NCI-H524 treated with DMSO at 0.1 percent for 48 hours (cell line): ENCODE results near the gene P2RX4.
"Not testable (repeated sequence)": the region's sequence is repeated elsewhere in the genome, so short reads cannot be mapped to it uniquely, and the experiment has no call there.

Experiments used
- DNase-seq: peaks from one replicate; lab custom pipeline; 2025; lab: John Stamatoyannopoulos, UW

P2RX4 gene

GRCh38 chr12:121189131-121189530 is 20.8 kb upstream of the P2RX4 start:
- DNase-seq = no peak

DNA sequence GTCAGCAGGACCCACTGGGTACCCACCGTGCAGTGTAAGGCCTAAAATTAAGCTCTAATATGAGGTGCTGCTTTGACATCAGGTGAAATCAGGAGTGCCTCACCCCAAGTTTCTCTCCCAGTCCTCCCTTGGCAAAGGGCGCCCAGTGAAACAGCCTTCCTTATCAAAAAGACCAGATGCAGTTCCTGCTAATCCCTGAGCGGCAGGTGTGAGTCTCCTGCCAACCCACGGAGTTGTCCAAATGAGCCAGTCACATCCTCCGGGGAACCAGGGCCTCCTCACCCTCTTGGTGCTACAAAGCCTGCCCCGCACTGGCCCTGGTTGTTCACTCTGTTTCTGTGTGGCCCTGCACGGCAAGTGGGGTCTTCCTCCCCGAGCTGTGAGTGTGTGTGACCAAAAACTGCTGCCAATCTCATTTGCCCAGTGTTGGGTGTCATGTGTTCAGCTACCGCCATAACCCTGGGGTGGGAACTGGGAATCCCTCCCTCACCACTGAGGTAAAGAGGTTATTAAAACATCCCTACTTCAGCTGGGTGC is 20.2 kb upstream of the P2RX4 start:
- DNase-seq = no peak

- no peak for DNase-seq
These were observed 19.4 kb upstream of the P2RX4 start for GRCh38 chr12:121190523-121191031.

- no peak for DNase-seq
These were observed 18.8 kb upstream of the P2RX4 start for GRCh38 chr12:121191151-121191550.

GRCh38 chr12:121196902-121197301 is 13.0 kb upstream of the P2RX4 start:
- DNase-seq = no peak

GRCh38 chr12:121198949-121199348 is 11.0 kb upstream of the P2RX4 start:
- DNase-seq = no peak

DNA sequence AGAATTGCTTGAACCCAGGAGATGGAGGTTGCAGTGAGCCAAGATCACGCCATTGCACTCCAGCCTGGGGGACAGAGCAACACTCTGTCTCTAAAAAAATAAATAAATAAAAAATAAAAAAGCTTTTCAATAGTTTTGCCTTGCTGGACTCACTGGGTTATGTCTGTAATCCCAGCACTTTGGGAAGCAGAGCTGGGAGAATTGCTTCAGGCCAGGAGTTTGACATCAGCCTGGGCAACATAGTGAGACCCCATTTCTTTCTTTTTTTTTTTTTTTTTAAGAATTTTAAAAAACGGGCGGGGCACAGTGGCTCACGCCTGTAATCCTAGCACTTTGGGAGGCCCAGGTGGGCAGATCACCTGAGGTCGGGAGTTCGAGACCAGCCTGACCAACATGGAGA is 8.8 kb upstream of the P2RX4 start:
- not testable (repeated sequence) for DNase-seq

DNA sequence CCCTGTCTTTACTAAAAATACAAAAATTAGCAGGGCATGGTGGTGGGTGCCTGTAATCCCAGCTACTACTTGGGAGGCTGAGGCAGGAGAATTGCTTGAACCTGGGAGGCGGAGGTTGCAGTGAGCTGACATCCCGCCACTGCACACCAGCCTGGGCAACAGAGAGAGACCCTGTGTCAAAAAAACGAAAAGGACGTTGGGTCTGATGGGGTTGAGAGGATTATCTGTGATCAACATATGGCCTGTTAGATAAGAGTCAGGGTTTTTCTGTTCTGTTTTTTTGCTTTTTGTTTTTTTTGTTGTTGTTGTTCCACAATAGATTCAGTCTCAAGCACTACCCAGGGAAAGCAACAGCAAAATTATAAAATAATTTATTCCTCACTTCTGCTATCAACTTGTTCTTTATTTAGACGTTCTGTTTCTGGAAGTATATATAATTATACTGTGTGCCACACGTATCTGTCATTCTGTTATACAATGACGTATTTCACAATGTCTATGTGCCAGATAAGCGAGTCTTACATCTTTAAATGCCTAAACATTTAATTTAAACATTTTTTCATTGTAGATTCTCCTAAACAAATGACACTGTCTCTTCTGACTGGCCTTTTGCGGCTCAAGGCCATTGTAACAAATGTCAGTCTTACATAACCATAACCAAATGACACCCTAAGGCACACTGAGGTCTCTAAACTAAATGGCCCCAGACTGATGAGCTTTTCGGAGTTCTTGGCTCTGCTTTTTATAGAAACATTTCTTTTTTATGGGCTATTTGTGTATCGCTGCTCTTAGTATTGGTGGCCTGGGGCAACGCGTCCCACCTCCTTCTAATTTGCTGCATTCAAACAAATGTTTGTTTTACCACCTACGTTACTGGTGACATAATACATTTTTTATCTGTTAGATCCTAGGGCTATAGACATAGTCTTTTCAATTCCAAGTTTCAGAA is 7.2 kb upstream of the P2RX4 start:
- no peak for DNase-seq

- DNase-seq = no peak
These were observed 6.4 kb upstream of the P2RX4 start for GRCh38 chr12:121203482-121203881.

GRCh38 chr12:121205491-121205890 is 4.4 kb upstream of the P2RX4 start:
- no peak for DNase-seq

DNA sequence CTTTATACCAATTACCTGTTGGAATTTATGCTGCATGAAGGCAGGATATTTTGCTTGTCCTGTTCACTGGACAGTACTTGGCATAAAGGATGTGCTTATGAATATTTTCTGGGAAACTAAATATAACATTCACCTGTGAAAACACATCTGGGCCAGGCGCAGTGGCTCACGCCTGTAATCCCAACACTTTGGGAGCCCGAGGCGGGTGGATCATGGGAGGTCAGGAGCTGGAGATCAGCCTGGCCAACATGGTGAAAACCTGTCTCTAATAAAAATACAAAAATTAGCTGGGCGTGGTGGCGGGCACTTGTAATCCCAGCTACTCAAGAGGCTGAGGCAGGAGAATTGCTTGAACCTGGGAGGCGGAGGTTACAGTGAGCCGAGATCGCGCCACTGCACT is 1.4 kb upstream of the P2RX4 start:
- DNase-seq = not testable (repeated sequence)

- DNase-seq = no peak
These were observed 708 bp upstream of the P2RX4 start for GRCh38 chr12:121209221-121209620.

GRCh38 chr12:121212875-121213274 is 2.9 kb downstream of the P2RX4 start:
- DNase-seq = no peak

DNA sequence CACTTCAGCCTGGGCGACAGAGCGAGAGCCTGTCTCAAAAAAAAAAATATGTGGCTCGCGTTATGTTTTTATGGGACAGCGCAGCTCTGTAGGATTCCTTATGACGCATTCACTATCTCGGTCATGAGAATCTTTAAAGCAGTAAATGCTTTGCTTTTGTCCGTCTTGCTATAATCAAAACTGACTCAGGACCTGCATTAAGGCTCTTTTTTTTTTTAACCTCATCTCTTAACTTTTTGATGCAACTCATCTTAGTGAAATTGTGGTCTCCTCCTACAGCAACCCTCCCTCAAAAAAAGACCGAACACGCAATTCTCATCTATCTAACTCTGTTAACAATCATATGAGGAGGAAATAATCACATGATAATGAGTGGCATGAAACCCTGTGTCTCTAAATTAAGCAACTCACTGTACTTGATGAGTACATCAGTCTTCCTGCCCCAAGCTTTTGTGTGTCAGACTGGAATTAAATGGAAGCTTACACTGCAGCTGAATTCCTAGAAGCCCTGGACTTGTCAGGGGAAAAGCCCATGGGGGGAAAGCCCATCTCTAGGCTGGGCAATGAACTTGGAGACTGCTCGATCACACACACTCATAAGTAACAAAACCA is 4.3 kb downstream of the P2RX4 start:
- no peak for DNase-seq

- DNase-seq = no peak
These were observed 5.2 kb downstream of the P2RX4 start for GRCh38 chr12:121214855-121215745.

- DNase-seq = no peak
These were observed 6.2 kb downstream of the P2RX4 start for GRCh38 chr12:121216102-121216501.

GRCh38 chr12:121217063-121217462 is 7.1 kb downstream of the P2RX4 start:
- no peak for DNase-seq

DNA sequence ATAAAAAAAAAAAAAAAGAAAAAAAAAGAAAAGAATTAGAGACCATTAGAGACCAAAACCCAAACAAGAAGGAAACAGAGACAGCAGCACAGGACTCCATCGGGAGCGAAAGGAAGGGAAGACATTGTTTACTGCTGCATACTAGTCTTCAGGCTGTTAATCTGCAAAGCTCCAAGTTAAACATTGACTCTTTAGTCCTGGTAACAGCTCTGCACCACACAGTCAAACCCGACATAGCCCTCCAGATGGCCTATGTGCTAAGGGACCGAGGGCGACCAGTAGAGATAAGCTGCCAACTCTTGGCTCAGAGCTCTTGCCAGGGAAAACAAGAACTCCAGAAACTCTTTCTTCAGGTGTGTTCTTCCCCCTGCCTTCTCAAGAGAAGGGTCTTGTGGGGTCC is 7.8 kb downstream of the P2RX4 start:
- DNase-seq = no peak

DNA sequence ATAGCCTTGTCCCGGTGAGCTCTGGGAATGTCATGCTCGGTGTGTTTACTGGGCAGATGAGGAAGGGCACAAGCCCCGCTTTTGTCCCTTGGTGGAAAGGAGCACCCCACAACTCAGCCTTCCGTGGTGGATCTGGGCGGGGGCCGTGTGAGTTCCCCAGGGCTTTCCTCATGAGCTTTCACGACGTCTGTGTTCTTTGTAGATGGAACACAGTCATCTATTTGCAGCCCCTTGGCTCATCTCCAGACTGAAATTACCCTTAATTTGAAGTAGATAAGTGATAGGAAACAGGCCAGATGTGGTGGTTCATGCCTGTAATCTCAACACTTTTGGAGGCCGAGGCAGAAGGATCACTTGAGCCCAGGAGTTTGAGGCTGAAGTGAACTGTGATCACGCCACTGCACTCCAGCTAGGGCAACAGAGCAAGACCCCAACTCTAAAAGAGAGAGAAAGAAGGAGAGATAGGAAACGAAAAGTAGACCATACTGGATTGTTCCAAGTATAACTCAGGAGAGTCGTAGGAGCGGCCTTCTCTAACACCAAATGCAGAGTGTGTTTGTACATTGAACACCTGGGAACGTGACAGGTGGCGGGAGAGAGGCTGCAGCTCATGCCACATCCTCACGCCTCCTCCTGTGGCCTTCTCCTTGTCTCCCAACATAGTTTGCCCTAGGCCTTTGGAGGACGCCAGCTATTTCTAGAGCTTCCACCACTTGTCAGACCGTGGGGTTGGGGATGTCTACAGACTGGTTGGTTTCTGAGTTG is 8.8 kb downstream of the P2RX4 start:
- no peak for DNase-seq

DNA sequence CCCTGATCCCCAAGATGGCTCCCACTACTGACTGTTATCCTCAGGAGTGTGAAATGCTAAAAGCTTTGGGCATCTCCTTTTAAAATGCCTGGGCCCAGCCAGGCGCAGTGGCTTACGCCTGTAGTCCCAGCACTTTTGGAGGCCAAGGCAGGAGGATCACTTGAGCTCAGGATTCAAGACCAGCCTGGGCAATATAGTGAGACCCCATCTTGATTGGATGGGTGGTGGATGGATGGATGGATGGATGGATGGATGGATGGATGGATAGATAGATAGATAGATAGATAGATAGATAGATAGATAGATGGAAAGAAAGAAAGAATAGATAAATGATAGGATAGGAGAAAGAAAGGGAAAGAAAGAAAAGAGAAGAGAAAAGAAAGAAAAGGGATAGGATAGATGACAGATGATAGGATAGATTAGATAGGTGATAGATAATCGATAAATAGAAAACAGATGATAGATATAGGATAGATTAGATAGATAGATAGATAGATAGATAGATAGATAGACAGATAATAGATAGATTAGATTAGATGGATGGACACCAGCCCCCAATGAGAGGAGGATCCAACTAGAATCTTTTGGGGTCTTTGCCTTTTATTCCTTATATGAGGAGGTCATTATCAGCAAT is 9.5 kb downstream of the P2RX4 start:
- no peak for DNase-seq

- no peak for DNase-seq
These were observed 12.9 kb downstream of the P2RX4 start for GRCh38 chr12:121222847-121223246.
